ENCODE data around the gene CEP76.
"Not testable (repeated sequence)": the region's sequence is repeated elsewhere in the genome, so short reads cannot be mapped to it uniquely, and the experiment has no call there.

DNA sequence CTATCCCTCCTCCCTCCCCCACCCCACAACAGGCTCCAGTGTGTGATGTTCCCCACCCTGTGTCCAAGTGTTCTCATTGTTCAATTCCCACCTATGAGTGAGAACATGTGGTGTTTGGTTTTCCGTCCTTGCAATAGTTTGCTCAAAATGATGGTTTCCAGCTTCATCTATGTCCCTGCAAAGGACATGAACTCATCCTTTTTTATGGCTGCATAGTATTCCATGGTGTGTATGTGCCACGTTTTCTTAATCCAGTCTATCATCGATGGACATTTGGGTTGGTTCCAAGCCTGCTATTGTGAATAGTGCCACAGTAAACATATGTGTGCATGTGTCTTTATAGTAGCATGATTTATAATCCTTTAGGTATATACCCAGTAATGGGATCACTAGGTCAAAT, 75.3 kb downstream of the CEP76 start:
- TF ChIP-seq EZH2 (optimal IDR thresholded peaks at IDR 0.05; ENCODE audit: low read depth, low read length): not testable (repeated sequence)
- TF ChIP-seq, protein P1, sequence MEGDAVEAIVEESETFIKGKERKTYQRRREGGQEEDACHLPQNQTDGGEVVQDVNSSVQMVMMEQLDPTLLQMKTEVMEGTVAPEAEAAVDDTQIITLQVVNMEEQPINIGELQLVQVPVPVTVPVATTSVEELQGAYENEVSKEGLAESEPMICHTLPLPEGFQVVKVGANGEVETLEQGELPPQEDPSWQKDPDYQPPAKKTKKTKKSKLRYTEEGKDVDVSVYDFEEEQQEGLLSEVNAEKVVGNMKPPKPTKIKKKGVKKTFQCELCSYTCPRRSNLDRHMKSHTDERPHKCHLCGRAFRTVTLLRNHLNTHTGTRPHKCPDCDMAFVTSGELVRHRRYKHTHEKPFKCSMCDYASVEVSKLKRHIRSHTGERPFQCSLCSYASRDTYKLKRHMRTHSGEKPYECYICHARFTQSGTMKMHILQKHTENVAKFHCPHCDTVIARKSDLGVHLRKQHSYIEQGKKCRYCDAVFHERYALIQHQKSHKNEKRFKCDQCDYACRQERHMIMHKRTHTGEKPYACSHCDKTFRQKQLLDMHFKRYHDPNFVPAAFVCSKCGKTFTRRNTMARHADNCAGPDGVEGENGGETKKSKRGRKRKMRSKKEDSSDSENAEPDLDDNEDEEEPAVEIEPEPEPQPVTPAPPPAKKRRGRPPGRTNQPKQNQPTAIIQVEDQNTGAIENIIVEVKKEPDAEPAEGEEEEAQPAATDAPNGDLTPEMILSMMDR (IDR thresholded peaks at IDR 0.05; ENCODE audit: low read length): not testable (repeated sequence)

Measured in MM.1S (cell line).